ENCODE results near the gene DEDD2. TPM values are rescaled to one million over a fixed set of nuclear protein-coding genes. Genes with fewer than 3 reads are reported as not detected.
A peak's percentile ranks its signal among the peaks of the same experiment; 100 is the strongest.

DEDD2 gene
- polyA plus RNA-seq, 1 of the 3 experiments (the other 2 are of a cell fraction): 30.2 TPM

GRCh38 chr19:42149447-42150202 is 67.9 kb downstream of the DEDD2 start:
- no peaks in the 10 kb centered on the region for H4K20me1 ChIP-seq (ENCODE audit: insufficient read depth)
- H3K36me3 ChIP-seq (replicated peaks in 1 of 2; ENCODE audit: control insufficient read depth in 1 of 2, insufficient read depth in 2 of 2, low read length in 1 of 2): no peaks in the 10 kb centered on the region
- H3K9ac ChIP-seq: no peak overlapping the region
- H3K9me2 ChIP-seq: no peaks in the 10 kb centered on the region
- TF ChIP-seq ELF1 (IDR thresholded peaks at IDR 0.05) (no peak), MAX (IDR thresholded peaks at IDR 0.05; ENCODE audit: low read depth) (no peak), MXI1 (IDR thresholded peaks at IDR 0.05; ENCODE audit: low read depth, low read length) (no peak), PBX3 (IDR thresholded peaks at IDR 0.05) (no peak), EZH2phosphoT487 (IDR thresholded peaks at IDR 0.05; ENCODE audit: borderline replicate concordance, low read depth) (no peak), CHD2 (IDR thresholded peaks at IDR 0.05; ENCODE audit: low read length, partially characterized antibody) (no peak), POLR2AphosphoS5 (IDR thresholded peaks at IDR 0.05; ENCODE audit: low read depth, low read length) (no peak), EP300 (IDR thresholded peaks at IDR 0.05; ENCODE audit: borderline replicate concordance in 1 of 2, low read depth in 1 of 2, low read length in 1 of 2) (no peak)
- TF ChIP-seq, protein P1, sequence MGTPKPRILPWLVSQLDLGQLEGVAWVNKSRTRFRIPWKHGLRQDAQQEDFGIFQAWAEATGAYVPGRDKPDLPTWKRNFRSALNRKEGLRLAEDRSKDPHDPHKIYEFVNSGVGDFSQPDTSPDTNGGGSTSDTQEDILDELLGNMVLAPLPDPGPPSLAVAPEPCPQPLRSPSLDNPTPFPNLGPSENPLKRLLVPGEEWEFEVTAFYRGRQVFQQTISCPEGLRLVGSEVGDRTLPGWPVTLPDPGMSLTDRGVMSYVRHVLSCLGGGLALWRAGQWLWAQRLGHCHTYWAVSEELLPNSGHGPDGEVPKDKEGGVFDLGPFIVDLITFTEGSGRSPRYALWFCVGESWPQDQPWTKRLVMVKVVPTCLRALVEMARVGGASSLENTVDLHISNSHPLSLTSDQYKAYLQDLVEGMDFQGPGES (IDR thresholded peaks at IDR 0.05; ENCODE audit: low read depth, low read length): no peak
- H2AFZ ChIP-seq (ENCODE audit: low read depth): no peak overlapping the region
- H3K4me2 ChIP-seq: no peak overlapping the region
- 52% methylated on average over 3 of the region's 5 CpGs for WGBS (ENCODE audit: low lambda C conversion rate)
- peaks cover 0 to 13% of the 10 kb centered on the region in 2 experiments; a peak in 1 of 4 replicates for H3K4me1 ChIP-seq (ENCODE audit: control insufficient read depth in 1 of 2, insufficient read depth in 2 of 2, low read depth in 1 of 2, low read length in 1 of 2)
- H3K9me3 ChIP-seq: no peaks in the 10 kb centered on the region
- CTCF ChIA-PET: interaction anchor here (0.9 to 1.7 kb wide), 6 partner anchors 10 to 41 kb away, joined by 3 to 4 read pairs (median 4); no protein-coding TSS in a partner anchor
- H3K4me3 ChIP-seq (ENCODE audit: low read depth in 2 of 2, low read length in 1 of 2): no peak overlapping the region
- POLR2A ChIA-PET: no interaction called here
- DNase-seq: peak; percentile 36
- H3K27me3 ChIP-seq (ENCODE audit: insufficient read depth): peaks cover 21% of the 10 kb centered on the region; the same call in 1 of the 2 replicates
- no peak overlapping the region for H3K27ac ChIP-seq (ENCODE audit: low read depth in 2 of 2, low read length in 1 of 2)
- H3K79me2 ChIP-seq (ENCODE audit: insufficient read depth): no peaks in the 10 kb centered on the region
- no peaks in the 10 kb centered on the region for H3F3A ChIP-seq (replicated peaks; ENCODE audit: insufficient read depth)

Other genes starting within 250 kb of the DEDD2 start
- gene ATP1A3, start 223.4 kb downstream of the DEDD2 start, polyA plus RNA-seq (2012; rRNA removed): 0.75 and 0.77 TPM in 2 replicates
- gene GRIK5, start 147.5 kb downstream of the DEDD2 start, polyA plus RNA-seq (2012; rRNA removed): 0.71 and 2.4 TPM in 2 replicates
- 6.9 and 8.5 TPM in 2 replicates for gene ZNF574, start 141.5 kb downstream of the DEDD2 start, polyA plus RNA-seq (2012; rRNA removed)
- gene POU2F2, start 85.2 kb downstream of the DEDD2 start, polyA plus RNA-seq (2012; rRNA removed): 0.15 and 0.49 TPM in 2 replicates
- 3.5 and 4.0 TPM in 2 replicates for gene ZNF526, start 2.6 kb upstream of the DEDD2 start, polyA plus RNA-seq (2012; rRNA removed)
- 42.1 and 47.2 TPM in 2 replicates for gene GSK3A, start 24.9 kb upstream of the DEDD2 start, polyA plus RNA-seq (2012; rRNA removed)
- 89.6 and 94.5 TPM in 2 replicates for gene ERF, start 37.5 kb upstream of the DEDD2 start, polyA plus RNA-seq (2012; rRNA removed)
- 8.6 and 16.9 TPM in 2 replicates for gene CIC, start 51.6 kb upstream of the DEDD2 start, polyA plus RNA-seq (2012; rRNA removed)
- gene PRR19, start 84.5 kb upstream of the DEDD2 start, polyA plus RNA-seq (2012; rRNA removed): 1.3 TPM in 2 replicates
- 105 and 160 TPM in 2 replicates for gene PAFAH1B3, start 84.9 kb upstream of the DEDD2 start, polyA plus RNA-seq (2012; rRNA removed)
- 0.37 and 2.0 TPM in 2 replicates for gene TMEM145, start 95.6 kb upstream of the DEDD2 start, polyA plus RNA-seq (2012; rRNA removed)
- 12.0 and 19.1 TPM in 2 replicates for gene MEGF8, start 108.0 kb upstream of the DEDD2 start, polyA plus RNA-seq (2012; rRNA removed)
- gene CNFN, start 172.6 kb upstream of the DEDD2 start, polyA plus RNA-seq (2012; rRNA removed): 2.3 and 4.5 TPM in 2 replicates
- gene LIPE, start 209.7 kb upstream of the DEDD2 start, polyA plus RNA-seq (2012; rRNA removed): 3.2 and 4.4 TPM in 2 replicates
- not detected in 2 replicates for gene CXCL17, start 225.3 kb upstream of the DEDD2 start, polyA plus RNA-seq (2012; rRNA removed)